Esophagus squamous epithelium (tissue), 5 donors: Measurements from ENCODE around the gene QSER1. TPM values are rescaled to one million over a fixed set of nuclear protein-coding genes. Genes with fewer than 3 reads are reported as not detected.
A peak's percentile ranks its signal among the peaks of the same experiment; 100 is the strongest.

ENCODE experiments used
- DNase-seq: peaks from one replicate; lab custom pipeline; 2025; lab: John Stamatoyannopoulos, UW
- H3K27ac ChIP-seq, 4 donors: fragments of 200-600 bp; sonication (generic); one replicate each; pipeline ENCODE4 v1.5.1; 2016 to 2019; ENCODE audit warnings: mild to moderate bottlenecking in 1 of 4
- H3K27me3 ChIP-seq, 4 donors: fragments of 200-600 bp; sonication (generic); 1 replicate in 3 of 4; 2 replicates in 1 of 4; pipeline versions ENCODE4 v1.5.1 to v1.6.0; 2017 to 2021; ENCODE audit warnings: antibody characterized with exemption in 1 of 4
- H3K36me3 ChIP-seq, 3 donors: fragments of 200-600 bp; sonication (generic); one replicate each; pipeline ENCODE4 v1.5.1; 2016 to 2019
- H3K4me1 ChIP-seq, 3 donors: fragments of 200-600 bp; sonication (generic); one replicate each; pipeline ENCODE4 v1.5.1; 2017 to 2019
- H3K4me3 ChIP-seq, 4 donors: fragments of 200-600 bp; sonication (generic); 1 replicate in 3 of 4; 2 replicates in 1 of 4; pipeline ENCODE4 v1.5.1; 2016 to 2019; ENCODE audit warnings: mild to moderate bottlenecking in 2 of 4, moderate library complexity in 1 of 4
- H3K9me3 ChIP-seq, 3 donors: fragments of 200-600 bp; sonication (generic); one replicate each; pipeline ENCODE4 v1.5.1; 2016 to 2019
- CTCF ChIP-seq, 6 experiments: fragments of 450-650 bp in 4 of 6; fragments of 200-600 bp in 2 of 6; sonication (generic) in 2 of 6; IDR thresholded peaks; one replicate each; pipeline ENCODE4 v1.5.1; 2016 to 2019; ENCODE audit warnings: antibody characterized with exemption in 6 of 6, mild to moderate bottlenecking in 4 of 6, moderate library complexity in 4 of 6
- POLR2A ChIP-seq, 4 donors: fragments of 450-650 bp; IDR thresholded peaks; one replicate each; pipeline ENCODE4 v1.6.1; 2017; ENCODE audit warnings: antibody characterized with exemption in 4 of 4, mild to moderate bottlenecking in 4 of 4, moderate library complexity in 3 of 4
- WGBS, 2 donors: methylation state at CpG; one replicate each; pipeline ENCODE4 v1.1.5; 2018; 5-methylcytosine and 5-hydroxymethylcytosine counted together
- intact Hi-C: fragments of 100-400 bp; cut with DNase I; formaldehyde crosslinking; loops from one replicate; pipeline ENCODE4 v1.15.0; 2022
- total RNA-seq, 4 donors: library from RNA; depleted of rRNA; stranded (reverse); fragments of >200 nt; gene quantifications; one replicate each; pipeline ENCODE4 v1.1.0, GENCODE V29; 2016
- donor health status: DM: yes; HTN: yes; CAD: no.

Gene QSER1
- total RNA-seq, 4 donors from 2014 or later, result 26.7 to 43.5 (median 33.3) TPM

GRCh38 chr11:32890843-32891656 lies 1.6 kb upstream of the QSER1 start:
- no peak overlapping the region for H3K27ac ChIP-seq
- no peaks in the 10 kb centered on the region for H3K27me3 ChIP-seq
- no peaks in the 10 kb centered on the region for H3K9me3 ChIP-seq
- WGBS, 2 donors, result 42 to 55% methylated on average over 11 of the region's 11 CpGs
- H3K4me3 ChIP-seq, result peak overlapping the region in 1 of 4 donors; percentile 71
- H3K4me1 ChIP-seq, result peaks cover 3 to 35% (median 24%) of the 10 kb centered on the region in 3 donors
- no peaks in the 10 kb centered on the region for H3K36me3 ChIP-seq
- TF ChIP-seq POLR2A (IDR thresholded peaks at IDR 0.05) (no peak), CTCF (IDR thresholded peaks at IDR 0.05) (no peak)
- intact Hi-C loops, result no loop called here
- no peak for DNase-seq

GRCh38 chr11:32891657-32892354 lies 805 bp upstream of the QSER1 start:
- H3K9me3 ChIP-seq, result no peaks in the 10 kb centered on the region
- 8 to 10% methylated on average over 10 of the region's 10 CpGs for WGBS, 2 donors
- no peak for TF ChIP-seq CTCF (IDR thresholded peaks at IDR 0.05)
- no peak for TF ChIP-seq POLR2A (IDR thresholded peaks at IDR 0.05)
- no peaks in the 10 kb centered on the region for H3K27me3 ChIP-seq
- peaks cover 3 to 38% (median 24%) of the 10 kb centered on the region in 3 donors for H3K4me1 ChIP-seq
- H3K36me3 ChIP-seq, result no peaks in the 10 kb centered on the region
- DNase-seq, result no peak
- H3K4me3 ChIP-seq, result peak overlapping the region; percentile 71 to 97 (median 89)
- intact Hi-C loops, result no loop called here
- H3K27ac ChIP-seq, result peak overlapping the region; percentile 91 to 96 (median 94)

GRCh38 chr11:32893093-32893342 lies 407 bp downstream of the QSER1 start:
- no CpG with 5 or more reads among the region's 32 CpGs for WGBS, 2 donors
- TF ChIP-seq CTCF (IDR thresholded peaks at IDR 0.05) (no peak), POLR2A (IDR thresholded peaks at IDR 0.05) (no peak)
- H3K27me3 ChIP-seq, result no peaks in the 10 kb centered on the region
- H3K9me3 ChIP-seq, result no peaks in the 10 kb centered on the region
- no peak for DNase-seq
- peaks cover 3 to 45% (median 24%) of the 10 kb centered on the region in 3 donors for H3K4me1 ChIP-seq
- H3K36me3 ChIP-seq, result no peaks in the 10 kb centered on the region
- peak overlapping the region; percentile 91 to 96 (median 94) for H3K27ac ChIP-seq
- H3K4me3 ChIP-seq, result peak overlapping the region; percentile 71 to 97 (median 89)
- intact Hi-C loops, result no loop called here

GRCh38 chr11:32893343-32894148 lies 935 bp downstream of the QSER1 start:
- no peak for DNase-seq
- intact Hi-C loops, result no loop called here

More at GRCh38 chr11:32893343-32894148, 935 bp downstream of the QSER1 start:
- TF ChIP-seq CTCF (IDR thresholded peaks at IDR 0.05) (peak in 5 of 6 experiments; percentile 13 to 50 (median 39)), POLR2A (IDR thresholded peaks at IDR 0.05) (no peak)
- no peaks in the 10 kb centered on the region for H3K36me3 ChIP-seq
- H3K27ac ChIP-seq, result peak overlapping the region; percentile 91 to 96 (median 94)
- WGBS, 2 donors, result 0% methylated on average over 16 to 17 of the region's 66 CpGs
- H3K4me3 ChIP-seq, result peak overlapping the region; percentile 71 to 97 (median 89)
- peaks cover 3 to 47% (median 24%) of the 10 kb centered on the region in 3 donors for H3K4me1 ChIP-seq
- H3K9me3 ChIP-seq, result no peaks in the 10 kb centered on the region
- H3K27me3 ChIP-seq, result no peaks in the 10 kb centered on the region
